NCI-H748 (cell line): ENCODE measurements around the gene NME9.

Experiments used
- DNase-seq: peaks from one replicate; lab custom pipeline; 2025; ENCODE audit not compliant: unreplicated experiment; lab: John Stamatoyannopoulos, UW

The NME9 gene

DNA sequence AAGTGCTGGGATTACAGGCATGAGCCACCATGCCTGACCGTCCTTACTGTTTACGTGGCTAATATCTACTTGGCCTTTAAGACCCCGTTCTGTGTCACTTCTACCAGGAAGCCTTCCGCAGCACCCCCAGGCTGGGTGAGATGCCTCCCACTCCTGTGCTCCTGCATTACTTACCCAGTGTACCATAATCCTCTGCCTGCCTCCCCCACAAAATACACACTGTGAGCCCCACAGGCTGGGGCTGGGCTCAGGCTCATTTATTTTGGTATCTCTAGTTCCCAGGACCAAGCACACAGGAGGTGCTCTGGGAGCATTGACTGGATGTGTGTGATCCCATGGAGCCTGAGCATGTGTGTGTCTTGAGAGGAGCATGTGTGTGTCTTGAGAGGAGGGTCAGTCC, 33.7 kb upstream of the NME9 start:
- no peak for DNase-seq

DNA sequence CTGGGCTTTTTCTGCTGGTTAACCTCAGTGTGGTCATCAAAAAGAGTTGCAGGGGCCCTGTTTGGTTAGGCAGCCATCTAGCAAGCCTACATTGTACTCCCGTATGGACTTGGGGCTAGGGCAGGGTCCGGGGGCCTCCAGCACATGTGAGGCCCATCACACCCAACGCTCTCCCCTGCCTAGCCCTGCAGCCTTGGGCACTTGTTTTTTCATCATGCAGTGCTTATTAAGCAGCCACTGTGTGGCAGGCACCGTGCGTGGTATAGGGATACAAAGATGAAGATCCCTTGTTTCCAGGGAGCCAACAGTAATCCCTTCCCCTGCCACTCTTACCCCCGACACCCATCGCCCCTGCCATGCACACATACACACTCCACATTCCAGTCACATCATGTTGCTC, 32.9 kb upstream of the NME9 start:
- DNase-seq, result no peak

DNA sequence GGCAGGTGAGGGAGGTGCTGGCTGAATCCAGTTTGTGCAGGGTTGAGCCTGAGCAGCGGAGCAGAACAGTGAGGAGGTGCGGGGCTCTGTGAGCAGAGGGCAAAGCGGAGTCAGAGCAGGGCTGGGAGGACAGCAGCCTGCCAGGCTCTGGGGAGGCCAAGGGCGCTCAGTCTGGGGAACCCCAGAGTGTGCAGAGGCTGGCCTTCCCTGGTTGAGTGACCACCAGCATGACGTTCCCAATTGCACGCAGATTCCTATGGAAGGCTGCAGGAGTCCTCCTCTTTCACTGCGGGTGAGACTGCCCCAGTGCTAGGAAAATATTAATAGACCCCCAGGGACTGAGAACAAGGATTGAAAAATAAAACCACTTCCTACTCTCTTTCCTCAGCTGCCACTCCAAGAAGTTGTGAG, 31.9 kb upstream of the NME9 start:
- DNase-seq, result no peak

DNA sequence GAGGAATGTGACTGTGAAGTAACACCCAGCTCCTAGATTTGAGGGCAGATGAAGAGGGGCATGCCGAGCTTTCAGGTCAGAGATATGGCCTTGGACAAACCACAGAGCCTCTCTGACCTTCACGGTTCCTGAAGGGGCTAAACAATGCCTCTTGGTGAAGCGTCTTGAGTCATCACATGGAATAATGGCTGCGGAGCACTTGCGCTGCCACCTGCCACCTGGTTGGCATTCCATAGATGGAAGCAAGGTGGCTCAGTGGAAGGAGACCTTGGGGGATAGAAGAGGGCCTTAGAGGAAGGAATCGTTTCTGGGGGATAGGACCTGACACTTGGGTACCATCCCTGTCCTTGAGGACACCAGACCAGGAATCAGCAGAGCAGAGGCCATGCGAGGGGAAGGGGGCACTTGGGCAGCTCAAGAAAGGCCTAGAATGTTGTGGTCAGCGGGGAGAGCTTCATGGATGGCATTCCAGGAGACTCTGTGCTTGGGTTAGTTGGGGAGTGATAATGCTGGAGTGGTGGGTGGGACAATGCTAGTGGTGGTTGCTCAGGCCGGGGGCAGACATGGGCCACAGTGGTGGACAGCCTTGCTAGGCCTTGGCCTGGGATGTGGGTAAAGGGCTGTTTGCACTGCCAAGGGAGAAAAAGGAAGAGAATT, 31.3 kb upstream of the NME9 start:
- no peak for DNase-seq

DNA sequence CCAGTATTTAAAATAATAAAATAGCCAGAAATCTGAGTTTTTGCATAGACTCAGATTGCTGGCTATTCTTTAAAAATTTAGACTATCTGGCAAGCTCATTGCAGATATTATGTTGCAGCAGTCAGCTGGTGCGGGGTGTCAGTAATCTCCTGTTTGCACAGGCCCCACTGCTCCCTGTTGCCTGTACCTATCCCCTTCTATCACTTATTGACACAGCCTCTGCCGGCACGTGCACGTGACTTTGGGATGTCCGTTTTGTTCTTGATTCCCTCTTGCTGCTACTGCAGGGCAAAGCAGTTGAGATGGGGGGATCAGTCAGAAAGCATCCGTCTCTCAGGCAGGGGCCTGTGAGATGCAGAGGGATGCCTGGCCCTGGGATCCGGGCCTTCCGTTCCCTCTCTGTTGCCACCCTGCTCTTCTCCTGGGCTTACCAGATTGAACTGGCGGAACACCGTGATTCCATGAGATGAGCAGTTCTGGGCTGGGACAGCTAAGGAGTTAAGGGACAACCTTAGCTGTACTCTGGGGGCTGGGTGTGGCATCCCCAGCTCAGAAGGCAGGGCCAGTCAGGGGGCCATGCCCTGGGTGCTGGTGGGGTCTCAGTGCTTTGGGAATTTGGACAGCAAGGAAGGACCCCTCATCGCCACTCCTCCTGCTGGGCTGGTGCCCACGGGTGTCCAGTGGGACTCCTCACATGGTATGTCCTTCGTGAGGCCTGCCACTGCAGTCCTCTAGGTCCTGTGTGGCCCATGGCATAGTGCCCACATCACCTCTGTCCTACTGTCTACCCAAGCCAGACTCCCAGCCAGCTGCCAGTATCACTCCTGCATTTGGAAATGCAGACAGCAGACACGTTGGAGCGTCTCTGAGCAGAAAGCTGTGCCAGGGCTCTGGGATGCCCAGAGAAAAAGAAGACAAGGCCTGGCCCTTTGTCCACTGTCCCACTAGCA, 30.5 kb upstream of the NME9 start:
- no peak for DNase-seq

DNA sequence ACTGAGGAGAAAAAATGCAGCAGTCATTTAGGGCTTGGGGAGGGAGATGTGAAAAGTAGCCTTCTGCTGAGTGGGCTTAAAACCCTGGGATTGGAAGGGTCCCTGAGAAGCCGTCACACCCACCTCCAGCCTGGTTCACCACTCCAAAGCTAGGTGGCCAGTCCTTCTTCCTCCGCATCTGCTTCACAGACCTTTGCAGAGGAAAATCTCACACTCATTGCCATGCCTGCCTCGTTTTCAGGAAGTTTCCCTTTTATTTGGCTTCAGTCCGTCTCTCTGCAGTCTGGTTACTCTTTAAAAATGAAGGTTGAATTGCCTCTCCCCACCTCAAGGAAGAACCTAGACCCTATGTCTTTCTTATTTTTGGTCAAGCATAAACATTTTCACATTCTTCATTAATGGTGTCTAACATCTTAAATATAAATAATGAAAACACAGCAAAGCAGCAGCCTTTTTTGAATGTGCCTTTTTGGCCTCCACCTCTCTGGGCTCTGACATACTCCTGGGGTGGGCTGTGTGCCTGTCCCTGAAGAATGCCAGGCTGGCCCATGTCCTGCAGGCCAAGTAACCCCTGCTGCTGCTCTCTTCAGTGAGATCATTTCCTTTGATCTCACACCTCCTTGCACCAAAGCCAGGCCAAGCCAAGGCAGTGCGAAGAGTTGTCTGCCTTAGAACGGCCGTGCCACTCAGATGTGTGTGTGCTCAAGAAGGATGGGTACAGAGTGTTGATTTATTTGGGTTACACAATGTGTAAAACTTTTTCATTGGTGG, 29.7 kb upstream of the NME9 start:
- no peak for DNase-seq

DNA sequence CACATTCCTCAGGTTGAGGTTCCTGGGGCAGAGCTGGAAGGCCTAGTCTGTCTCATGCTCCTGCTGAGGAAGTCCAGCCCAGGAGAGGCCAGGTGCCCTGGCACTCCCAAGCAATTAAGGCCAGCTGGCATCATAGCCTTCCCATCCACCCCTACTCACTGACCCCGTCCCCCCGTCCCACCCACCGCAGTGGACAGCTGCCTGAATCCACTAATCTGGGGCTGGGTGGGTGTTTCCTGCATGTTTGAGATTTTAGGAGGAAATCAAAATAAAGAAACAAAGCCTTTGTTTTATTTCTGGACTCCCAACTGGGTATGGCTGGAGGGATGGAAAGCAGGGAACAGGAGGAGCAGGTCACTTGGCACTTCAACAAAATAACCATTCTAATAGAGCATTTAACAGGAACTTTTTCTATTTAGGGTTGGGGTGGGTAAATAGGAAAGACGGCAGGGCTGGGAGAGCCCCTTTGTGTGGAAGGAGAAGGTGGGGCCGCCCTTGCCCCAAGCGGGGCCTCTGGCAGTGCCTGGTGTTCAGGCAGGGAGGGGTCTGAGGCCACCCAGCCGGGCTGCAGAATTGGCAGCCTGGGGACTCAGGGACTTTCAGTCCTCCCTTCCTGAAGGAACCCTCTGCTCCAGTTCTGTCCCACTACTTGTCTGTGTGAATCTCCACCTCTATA, 27.2 kb upstream of the NME9 start:
- DNase-seq, result no peak

DNA sequence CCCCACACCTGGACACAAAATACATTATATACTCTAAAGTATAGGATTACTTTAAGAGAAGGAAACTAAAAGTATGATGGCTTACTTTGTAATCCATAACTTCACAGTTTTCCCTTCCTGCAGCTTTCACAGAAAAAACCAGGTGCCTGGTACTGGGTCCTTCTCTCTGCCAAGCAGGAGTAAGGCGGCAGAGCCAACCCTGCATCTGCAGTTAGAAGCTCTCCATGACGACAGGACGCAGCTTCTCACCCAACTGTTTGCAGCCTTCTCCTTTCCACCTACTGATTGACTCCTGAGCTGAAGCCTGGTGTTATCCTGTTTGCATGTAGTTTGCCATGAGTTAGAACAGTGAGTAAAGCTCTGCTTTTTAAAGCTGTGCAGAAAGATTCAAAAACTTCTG, 25.4 kb upstream of the NME9 start:
- DNase-seq, result no peak

DNA sequence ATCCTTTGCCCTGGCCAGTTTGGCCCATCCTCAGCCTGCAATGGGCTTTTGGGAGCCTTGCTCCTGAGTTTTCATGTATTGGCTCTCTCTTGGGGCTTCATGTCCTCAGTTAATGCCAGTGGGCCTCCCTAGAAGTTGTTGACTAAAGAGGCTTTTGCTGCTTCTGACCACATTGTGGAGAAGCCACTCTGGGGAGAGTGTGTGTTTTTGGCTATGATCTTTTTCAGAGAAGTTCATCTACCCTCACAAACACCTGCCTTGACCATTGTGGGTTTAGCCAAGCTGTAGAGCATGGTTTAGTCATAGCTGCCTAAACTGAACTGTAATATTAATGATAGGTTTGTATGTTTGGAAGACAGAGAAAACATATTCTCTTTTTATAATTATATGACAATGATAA, 24.7 kb upstream of the NME9 start:
- no peak for DNase-seq

DNA sequence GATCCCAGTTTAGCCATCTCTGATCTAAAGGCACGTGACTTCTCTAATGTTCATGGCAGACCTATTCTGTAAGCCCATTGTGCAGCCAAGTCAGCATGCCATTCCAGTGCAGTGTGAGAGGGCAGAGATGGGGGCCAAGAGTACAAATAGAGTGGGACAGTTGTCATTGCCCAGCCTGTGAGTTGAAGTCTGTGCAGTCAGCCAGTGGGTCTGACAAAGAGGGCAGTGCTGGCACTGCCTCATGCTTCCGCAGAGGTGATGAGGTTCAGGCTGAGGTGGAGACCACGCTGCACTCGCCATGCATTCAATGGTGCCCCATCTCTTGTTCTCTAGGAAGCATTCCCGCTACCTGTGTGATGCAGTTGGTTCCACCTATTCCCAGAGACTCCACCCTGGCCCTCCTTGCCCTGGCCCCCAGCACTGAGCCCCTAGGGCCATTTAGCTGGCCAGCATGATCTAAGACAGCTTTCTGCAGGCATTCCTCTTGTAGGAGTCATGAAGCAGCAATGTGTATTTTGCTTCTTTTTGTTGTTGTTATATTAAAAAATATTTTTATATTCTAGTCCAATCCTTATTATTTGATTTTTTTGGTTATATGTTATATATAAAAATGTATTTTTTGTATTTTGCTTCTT, 22.4 kb upstream of the NME9 start:
- no peak for DNase-seq

DNA sequence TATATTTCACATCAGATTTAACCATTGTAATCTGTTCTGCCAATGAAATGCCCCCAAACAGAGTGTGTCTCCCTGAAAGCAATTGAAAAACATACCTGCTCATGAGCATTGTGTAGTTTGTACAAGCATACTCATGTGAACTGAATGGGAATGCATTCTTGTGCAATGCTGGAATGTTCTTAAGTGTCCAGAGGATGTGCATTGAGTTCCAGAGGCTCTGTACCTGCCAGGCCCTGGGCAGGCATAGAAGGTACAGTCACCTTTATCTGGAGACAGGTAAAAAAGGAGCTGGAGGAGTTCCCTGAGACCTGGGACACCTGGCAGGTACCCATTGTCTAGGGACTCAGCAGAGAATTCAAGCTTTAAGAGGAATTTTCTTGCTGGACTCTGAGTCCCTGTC, 21.5 kb upstream of the NME9 start:
- no peak for DNase-seq

DNA sequence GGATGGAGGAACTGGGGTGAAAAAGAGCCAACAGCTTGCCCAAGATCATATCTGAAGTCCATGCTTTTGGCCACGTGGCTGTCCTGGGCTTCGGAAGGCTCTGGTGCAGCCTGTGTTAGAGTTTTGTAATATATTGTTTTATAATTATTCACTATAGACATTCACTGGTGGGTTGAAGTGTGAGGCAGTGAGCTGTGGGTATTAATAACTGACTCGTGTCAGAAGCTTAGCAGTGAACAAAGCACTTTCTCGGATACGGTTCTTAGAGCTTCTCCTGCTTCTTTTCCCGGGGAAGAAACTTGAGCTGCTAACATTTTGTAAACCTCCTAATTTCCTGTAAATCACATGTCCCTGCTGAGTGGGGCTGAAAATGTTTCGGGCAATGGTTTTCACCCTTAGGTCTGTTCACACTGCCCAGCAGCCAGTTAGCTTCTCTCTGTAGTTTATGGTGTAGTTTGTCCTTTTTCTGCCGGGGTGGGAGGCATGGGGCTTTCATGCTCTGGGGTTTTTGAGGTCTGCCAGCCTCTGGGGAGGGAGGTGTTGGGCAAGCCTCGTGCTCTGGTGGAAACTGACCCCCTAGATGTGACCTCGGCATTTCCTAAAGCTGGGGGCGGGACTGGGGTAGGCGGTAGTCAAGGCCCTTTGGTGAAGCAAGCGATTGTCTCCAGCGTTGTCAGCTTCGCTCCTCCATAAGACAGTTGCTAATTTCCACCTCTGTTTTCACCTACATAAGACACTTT, 20.4 kb upstream of the NME9 start:
- DNase-seq, result no peak

DNA sequence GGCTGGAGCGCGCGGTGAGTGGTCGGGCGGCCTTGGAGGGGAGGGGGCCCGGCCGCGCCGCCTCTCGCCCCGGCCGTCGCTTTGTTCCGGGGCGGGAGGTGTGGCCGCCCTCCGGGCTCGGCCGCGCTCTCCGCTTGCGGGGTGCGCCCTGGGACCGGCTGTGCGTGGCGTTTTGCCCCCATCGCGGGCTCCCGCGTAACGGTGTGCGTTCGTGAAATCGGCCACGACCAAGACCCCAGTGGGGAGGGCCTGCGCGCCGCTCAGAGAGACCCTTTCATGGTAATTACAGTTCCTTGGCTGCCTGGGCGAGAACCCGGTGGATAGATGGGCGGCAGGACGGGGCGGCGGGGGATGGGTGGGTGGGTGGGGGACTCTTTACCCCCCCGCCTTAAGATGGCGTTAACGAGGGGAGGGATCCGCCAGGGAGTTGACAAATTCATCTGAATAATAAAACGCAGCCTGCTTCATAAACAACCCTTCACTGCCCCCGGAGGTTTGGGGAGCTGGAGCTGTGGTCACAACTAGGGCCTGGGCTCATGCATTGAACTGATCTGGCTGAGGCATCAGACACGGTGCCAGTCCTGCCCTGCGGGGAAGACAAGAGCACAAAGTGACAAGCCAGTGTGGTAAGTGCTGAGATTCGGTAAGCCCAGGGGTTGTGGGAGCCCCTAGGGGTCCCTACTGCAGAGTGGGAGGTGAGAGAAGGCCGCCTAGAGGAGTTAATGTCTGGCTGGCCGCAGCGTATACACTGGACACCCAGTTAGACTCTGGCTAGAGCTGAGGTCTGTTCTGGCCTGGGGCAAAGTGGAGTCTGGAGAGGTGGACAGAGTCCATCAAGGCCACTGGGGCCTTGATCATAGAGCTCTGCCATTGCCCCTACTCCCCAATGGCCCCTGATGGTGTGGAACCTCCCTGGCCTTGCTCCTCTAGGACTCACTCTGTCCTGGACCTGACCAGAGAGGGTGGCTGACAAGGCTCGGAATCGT, 19.4 kb upstream of the NME9 start:
- peak; percentile 23 for DNase-seq

DNA sequence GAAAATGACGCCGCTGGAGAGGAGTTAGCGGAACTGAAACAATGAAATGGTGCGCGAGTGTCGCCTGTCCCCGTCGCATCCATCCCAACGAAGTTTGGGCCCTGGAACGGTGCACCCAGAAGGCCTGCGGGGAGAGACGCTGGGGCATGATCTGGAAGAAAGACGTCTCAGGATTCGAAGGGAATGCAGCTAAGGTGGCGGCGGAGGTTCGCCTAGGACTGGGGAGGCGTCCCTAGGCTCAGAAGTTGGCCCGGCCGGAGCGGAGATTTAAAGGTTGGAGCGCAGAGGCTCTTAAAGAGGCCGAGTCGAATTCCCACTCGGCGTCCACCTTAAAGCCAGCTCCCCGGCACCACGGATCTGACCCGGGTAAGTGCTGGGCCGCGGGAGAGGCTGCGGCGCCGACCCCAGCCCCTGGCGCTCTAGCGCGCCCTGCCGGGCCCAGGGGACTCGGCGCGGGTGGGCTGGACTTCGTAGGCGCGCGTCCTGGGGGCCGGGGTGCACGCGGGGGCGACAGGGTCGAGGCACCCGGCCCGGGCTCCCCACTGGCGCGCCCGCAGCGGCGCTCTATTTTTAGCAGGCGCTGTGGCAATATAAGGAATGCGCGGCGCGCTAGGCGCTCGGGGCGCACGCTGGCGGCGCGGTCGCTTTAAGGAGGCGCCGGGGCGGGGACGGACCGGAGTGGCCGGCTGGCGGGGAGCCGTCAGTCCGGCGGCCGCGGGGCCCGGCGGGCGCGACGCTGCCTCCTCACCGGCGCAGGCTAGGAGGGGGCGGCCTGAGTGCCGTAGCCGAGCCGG, 18.5 kb upstream of the NME9 start, which contains the start of gene MRAS:
Gene MRAS, plus strand, starts transcription at position 620 of the 794 bp plus-strand sequence. CDS start 24,305 bp downstream, outside the sequence.
- DNase-seq, result peak; percentile 75

DNA sequence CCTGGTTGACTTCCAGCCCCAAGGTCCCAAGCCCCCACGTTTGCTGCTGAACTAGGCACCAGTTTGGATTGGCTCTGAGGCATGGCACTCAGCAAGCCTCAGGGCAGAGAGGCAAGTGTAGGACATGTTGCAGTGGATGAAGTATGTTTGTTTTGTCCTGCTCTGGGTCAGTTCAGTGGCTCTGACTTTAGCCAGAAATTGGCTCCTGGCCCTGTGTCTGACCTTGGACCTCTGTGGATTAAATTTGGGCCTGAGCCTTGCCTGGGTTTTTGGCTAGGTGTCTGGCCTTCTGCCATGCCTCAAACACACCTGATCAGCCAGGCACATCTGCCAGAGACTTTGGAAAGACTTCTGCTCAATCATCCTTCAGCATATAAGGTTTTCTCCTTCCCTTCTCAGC, 15.1 kb upstream of the NME9 start:
- no peak for DNase-seq

DNA sequence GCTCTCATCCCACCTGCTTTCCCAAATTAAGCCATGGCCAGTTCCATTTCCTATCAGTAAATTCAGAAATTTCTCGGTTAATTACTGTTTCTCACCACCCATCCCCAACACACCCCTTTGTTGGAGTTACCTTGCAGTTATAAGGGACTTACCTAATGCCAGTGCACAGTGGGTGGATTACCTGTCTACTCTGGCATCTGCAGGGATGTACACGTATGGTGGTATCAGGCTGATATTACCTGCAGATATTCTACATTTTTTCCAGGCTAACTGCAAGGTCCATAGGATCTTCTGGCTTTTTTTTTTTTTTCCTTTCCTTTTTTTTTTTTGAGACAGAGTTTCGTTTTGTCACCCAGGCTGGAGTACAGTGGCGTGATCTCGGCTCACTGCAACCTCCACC, 10.9 kb upstream of the NME9 start:
- DNase-seq, result no peak

DNA sequence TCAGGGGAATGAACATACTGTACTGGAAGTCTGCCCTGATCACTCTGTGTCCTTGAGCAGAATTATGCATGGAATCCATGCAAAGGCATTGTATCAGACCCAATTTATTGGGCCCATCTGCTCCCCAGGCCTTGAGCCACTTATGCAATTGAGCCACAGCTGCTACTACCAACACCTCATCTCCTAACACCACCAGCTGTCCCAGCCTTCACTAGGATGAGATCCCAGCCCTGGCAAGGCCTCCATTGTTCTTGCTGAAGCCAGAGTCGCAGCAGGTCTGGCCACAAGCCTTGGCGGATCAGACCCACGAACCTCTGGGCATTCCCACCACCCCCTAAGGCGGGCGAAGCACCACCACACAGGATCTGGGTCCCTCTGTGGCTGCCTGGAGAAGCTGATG, 9.2 kb upstream of the NME9 start:
- DNase-seq, result no peak

DNA sequence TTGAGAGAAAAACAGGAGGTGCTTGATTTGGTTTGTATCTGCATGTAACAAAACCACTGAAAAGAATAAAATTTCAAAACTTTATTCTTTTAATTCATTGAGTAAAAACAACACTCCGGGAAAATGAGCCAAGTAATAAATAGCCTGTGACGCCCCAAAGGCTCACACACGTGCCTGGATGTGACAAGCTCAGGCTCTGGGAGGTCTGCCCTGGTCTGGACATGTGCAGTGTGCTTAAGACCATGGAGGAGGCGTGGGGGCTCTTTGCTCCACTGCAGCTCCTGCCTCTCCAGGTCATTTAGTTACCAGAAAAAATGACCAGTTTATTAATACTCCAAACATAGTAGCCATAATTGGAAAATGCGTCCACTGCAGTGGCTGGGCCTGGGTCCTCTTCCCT, 8.6 kb upstream of the NME9 start:
- DNase-seq, result no peak
